Sciatic nerve (tissue), 2 donors: ENCODE measurements around the gene TRIL. TPM values are rescaled to one million over a fixed set of nuclear protein-coding genes. Genes with fewer than 3 reads are reported as not detected.
A peak's percentile ranks its signal among the peaks of the same experiment; 100 is the strongest.

Experiments used
- ATAC-seq: fragments of 200-7000 bp; cut with Tn5 transposase; one replicate; pipeline ENCODE4 v1.9.1; 2020; ENCODE audit warnings: mild to moderate bottlenecking, moderate library complexity
- DNase-seq: peaks from one replicate; pipeline ENCODE4 v3.0.0-alpha.2; 2020; ENCODE audit warnings: low spot score
- intact Hi-C: fragments of 100-400 bp; cut with DNase I; formaldehyde crosslinking; loops from one replicate; pipeline ENCODE4 v1.14.2; 2022
- total RNA-seq: library from RNA; stranded (reverse); fragmentation: NEBNext Ultra II Directional; extraction: Animal tissue kit (Norgen Biotek cat#: 25700); gene quantifications from one replicate; pipeline ENCODE4 v1.2.1, GENCODE V29; 2021
- donor health status: DM: no; HTN: no; CAD: no.
- donor health status: DM: no; HTN: no; CAD: no.

TRIL gene
- total RNA-seq, 1 donor from 2014 or later, result 9.7 TPM

GRCh38 chr7:28919510-28919909, 38.6 kb downstream of the TRIL start:
- intact Hi-C loops, result no loop called here
- DNase-seq (no peak), ATAC-seq (peak; percentile 86)

- DNase-seq (no peak), ATAC-seq (peak; percentile 91)
- intact Hi-C loops, result no loop called here
Observed at GRCh38 chr7:28908775-28909174, 49.4 kb downstream of the TRIL start.

GRCh38 chr7:28905464-28905863, 52.7 kb downstream of the TRIL start:
- DNase-seq, result no peak
- intact Hi-C loops, result no loop called here
- no peak for ATAC-seq

- ATAC-seq, result peak; percentile 52
- intact Hi-C loops, result no loop called here
Observed at GRCh38 chr7:28904578-28905048, 53.5 kb downstream of the TRIL start.

GRCh38 chr7:28903730-28904577, 54.2 kb downstream of the TRIL start:
- no peak for DNase-seq
- intact Hi-C loops, result no loop called here
- peak; percentile 33 for ATAC-seq

More at GRCh38 chr7:28904578-28905048, 53.5 kb downstream of the TRIL start:
- DNase-seq, result no peak

Other genes with a start within 250 kb of the TRIL start
- 21.5 TPM for gene CPVL, start 188.2 kb upstream of the TRIL start, total RNA-seq
- gene CHN2, start 236.4 kb upstream of the TRIL start, total RNA-seq, result 10.9 TPM